ENCODE results near the gene SLC27A2.

- TF ChIP-seq CTCF (conservative IDR thresholded peaks at IDR 0.05; ENCODE audit: low read depth, low read length) (no peak), EZH2phosphoT487 (IDR thresholded peaks at IDR 0.05; ENCODE audit: borderline replicate concordance, low read length) (no peak), EZH2 (IDR thresholded peaks at IDR 0.05; ENCODE audit: low read length, unreplicated experiment) (no peak)
These were observed 70.6 kb downstream of the SLC27A2 start for GRCh38 chr15:50252556-50252955.

All from PC-3 (cell line).